Mucosa of rectum (tissue), 2 donors: Measurements from ENCODE around the gene RFESD.
A peak's percentile ranks its signal among the peaks of the same experiment; 100 is the strongest.

Experiments
- H3K27ac ChIP-seq, 2 donors: one replicate each; pipeline ENCODE4 v1.7.0; 2013; ENCODE audit warnings: inconsistent platforms in 2 of 2, low read depth in 2 of 2, low read length in 2 of 2
- H3K27me3 ChIP-seq, 2 donors: one replicate each; pipeline ENCODE4 v1.7.0; 2013; ENCODE audit warnings: low read length in 2 of 2; ENCODE audit not compliant: control insufficient read depth in 2 of 2, insufficient read depth in 2 of 2
- H3K36me3 ChIP-seq, 2 donors: one replicate each; pipeline ENCODE4 v1.7.0; 2013; ENCODE audit warnings: low read length in 2 of 2; ENCODE audit not compliant: control insufficient read depth in 2 of 2, insufficient read depth in 2 of 2
- H3K4me1 ChIP-seq, 2 donors: one replicate each; pipeline ENCODE4 v1.7.0; 2013; ENCODE audit warnings: low read length in 2 of 2, mild to moderate bottlenecking in 1 of 2; ENCODE audit not compliant: control insufficient read depth in 2 of 2, insufficient read depth in 2 of 2
- H3K4me3 ChIP-seq, 2 donors: one replicate each; pipeline ENCODE4 v1.7.0; 2013; ENCODE audit warnings: low read length in 2 of 2
- H3K9ac ChIP-seq, 2 donors: one replicate each; pipeline ENCODE4 v1.7.0; 2013; ENCODE audit warnings: low read length in 2 of 2, low read depth in 1 of 2, mild to moderate bottlenecking in 1 of 2
- H3K9me3 ChIP-seq, 2 donors: one replicate each; pipeline ENCODE4 v1.7.0; 2013; ENCODE audit warnings: low read length in 2 of 2; ENCODE audit not compliant: control insufficient read depth in 2 of 2
- donor health status: healthy.
- donor health status: Normal muscosa, but diverticular disease.

Gene RFESD

DNA sequence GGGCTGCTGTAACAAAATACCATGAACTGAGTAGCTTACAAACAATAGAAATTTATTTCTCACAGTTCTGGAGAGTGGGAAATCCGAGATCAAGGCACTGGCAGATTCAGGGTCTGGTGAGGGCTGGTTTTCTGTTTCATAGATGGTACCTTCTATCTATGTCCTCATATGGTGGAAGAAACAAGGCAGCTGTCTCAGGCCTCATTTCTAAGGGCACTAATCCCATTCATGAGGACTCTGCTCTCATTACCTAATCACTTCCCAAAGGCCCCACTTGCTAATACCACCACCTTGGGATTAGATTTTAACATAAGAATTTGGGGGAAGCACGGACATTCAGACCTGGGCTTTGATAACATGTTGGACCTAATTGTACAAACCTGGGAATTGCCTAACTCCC, 13.5 kb downstream of the RFESD start:
- Histone ChIP-seq H3K36me3 (no peaks in the 10 kb centered on the region), H3K27me3 (no peaks in the 10 kb centered on the region), H3K9ac (no peak overlapping the region), H3K4me1 (peaks cover 0 to 4% of the 10 kb centered on the region in 2 donors), H3K27ac (no peak overlapping the region), H3K4me3 (no peak overlapping the region), H3K9me3 (no peaks in the 10 kb centered on the region)

GRCh38 chr5:95662946-95663345, 16.4 kb downstream of the RFESD start:
- Histone ChIP-seq H3K36me3 (no peaks in the 10 kb centered on the region), H3K9ac (no peak overlapping the region), H3K27ac (no peak overlapping the region), H3K4me3 (no peak overlapping the region), H3K4me1 (peaks cover 0 to 4% of the 10 kb centered on the region in 2 donors), H3K9me3 (no peaks in the 10 kb centered on the region), H3K27me3 (no peaks in the 10 kb centered on the region)

GRCh38 chr5:95664204-95664786, 17.7 kb downstream of the RFESD start:
- Histone ChIP-seq H3K27ac (no peak overlapping the region), H3K4me1 (peaks cover 0 to 4% of the 10 kb centered on the region in 2 donors), H3K4me3 (no peak overlapping the region), H3K9ac (peak overlapping the region in 1 of 2 donors; percentile 12), H3K36me3 (no peaks in the 10 kb centered on the region), H3K9me3 (no peaks in the 10 kb centered on the region), H3K27me3 (no peaks in the 10 kb centered on the region)

DNA sequence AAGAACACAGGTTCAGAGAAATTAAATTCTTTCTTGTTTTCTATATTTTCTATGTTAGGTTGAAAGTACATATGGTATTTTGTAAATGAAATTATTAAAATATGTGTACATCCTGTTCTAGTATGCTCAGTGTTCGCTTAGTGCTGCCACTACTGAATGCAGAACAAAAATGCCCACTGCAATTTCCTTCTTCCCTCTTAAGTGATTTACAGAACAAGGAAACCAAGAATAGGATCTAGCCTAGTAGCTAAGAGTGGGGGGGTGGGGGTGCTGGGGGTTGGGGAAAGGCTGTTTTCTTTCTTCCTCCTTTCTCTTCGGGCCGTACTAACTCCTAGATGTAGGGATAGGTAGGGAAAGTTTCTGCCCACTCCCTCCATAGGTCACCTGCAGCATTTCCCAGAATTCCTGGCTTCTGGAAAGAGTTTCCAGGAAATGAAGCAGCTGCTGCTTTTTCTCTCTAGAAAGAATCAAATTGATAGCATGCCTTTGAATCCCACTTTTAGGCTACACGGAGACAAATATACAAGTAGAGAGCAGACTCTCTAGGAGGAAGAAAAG, 20.6 kb downstream of the RFESD start:
- Histone ChIP-seq H3K36me3 (no peaks in the 10 kb centered on the region), H3K9me3 (no peaks in the 10 kb centered on the region), H3K27me3 (no peaks in the 10 kb centered on the region), H3K27ac (no peak overlapping the region), H3K4me3 (no peak overlapping the region), H3K9ac (no peak overlapping the region), H3K4me1 (peaks cover 0 to 4% of the 10 kb centered on the region in 2 donors)

DNA sequence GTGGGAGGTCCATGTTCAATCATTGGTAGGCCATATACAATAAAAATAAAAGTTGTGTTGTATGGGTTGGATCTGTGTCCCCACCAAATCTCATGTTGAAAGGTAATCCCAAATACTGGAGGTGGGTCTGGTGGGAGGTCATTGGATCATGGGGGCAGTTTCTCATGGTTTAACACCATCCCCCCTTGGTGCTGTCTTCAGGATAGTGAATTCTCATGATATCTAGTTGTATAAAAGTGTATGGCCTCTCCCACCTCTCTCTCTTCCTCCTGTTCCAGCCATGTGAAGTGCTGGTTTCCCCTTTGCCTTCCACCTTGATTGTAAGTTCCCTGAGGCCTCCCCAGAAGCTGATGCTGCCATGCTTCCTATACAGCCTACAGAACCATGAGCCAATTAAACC, 21.1 kb downstream of the RFESD start:
- Histone ChIP-seq H3K27me3 (no peaks in the 10 kb centered on the region), H3K9ac (no peak overlapping the region), H3K27ac (no peak overlapping the region), H3K9me3 (no peaks in the 10 kb centered on the region), H3K4me3 (no peak overlapping the region), H3K4me1 (peaks cover 0 to 4% of the 10 kb centered on the region in 2 donors), H3K36me3 (no peaks in the 10 kb centered on the region)

DNA sequence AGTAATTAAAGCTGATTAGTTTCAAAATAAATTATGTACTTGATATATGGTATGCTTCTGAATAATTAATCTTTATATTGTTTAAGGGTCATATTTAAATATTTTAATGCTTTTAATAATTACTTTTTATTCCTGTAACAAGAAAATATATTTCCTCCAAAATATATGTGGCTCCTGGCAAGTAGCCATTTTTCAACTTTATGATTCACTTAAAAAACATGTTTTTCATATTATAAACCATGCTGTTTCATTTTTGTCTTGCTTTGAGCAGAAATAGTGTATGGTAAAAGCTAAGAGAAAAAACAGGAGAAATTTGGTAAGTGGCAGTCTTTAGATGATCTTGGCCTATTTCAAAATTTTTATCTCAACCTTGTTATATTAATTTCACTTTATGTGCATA, 21.6 kb downstream of the RFESD start:
- H3K27ac ChIP-seq = no peak overlapping the region

GRCh38 chr5:95668728-95669127, 22.2 kb downstream of the RFESD start:
- Histone ChIP-seq H3K4me1 (peaks cover 0 to 4% of the 10 kb centered on the region in 2 donors), H3K4me3 (no peak overlapping the region), H3K9me3 (no peaks in the 10 kb centered on the region), H3K36me3 (no peaks in the 10 kb centered on the region), H3K9ac (no peak overlapping the region), H3K27me3 (no peaks in the 10 kb centered on the region), H3K27ac (peak overlapping the region in 1 of 2 donors; percentile 3)

More for the DNA sequence above, 21.6 kb downstream of the RFESD start:
- Histone ChIP-seq H3K27me3 (no peaks in the 10 kb centered on the region), H3K9ac (no peak overlapping the region), H3K4me1 (peaks cover 0 to 4% of the 10 kb centered on the region in 2 donors), H3K4me3 (no peak overlapping the region), H3K36me3 (no peaks in the 10 kb centered on the region), H3K9me3 (no peaks in the 10 kb centered on the region)

DNA sequence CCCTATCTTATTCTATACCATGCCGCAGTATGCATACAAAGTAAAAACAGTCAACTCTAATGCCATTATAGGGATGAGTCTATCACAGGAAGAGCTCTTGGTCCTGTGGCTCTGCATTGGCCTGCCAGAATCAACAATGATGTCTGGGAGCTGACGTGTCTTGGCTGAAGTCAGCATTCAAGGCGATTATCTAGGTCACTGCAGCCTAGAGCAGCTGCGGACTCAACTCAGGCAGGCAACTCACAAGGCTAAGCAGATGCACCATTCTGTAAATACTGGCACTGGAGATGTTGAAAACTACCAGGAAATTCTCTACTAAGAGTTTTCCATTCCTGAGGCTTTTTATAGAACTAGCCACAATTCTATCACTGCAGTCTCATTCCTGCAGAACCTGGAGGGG, 23.0 kb downstream of the RFESD start:
- H3K9me3 ChIP-seq = no peaks in the 10 kb centered on the region
- no peak overlapping the region for H3K9ac ChIP-seq
- peak overlapping the region; percentile 3 to 60 for H3K27ac ChIP-seq
- no peak overlapping the region for H3K4me3 ChIP-seq
- no peaks in the 10 kb centered on the region for H3K27me3 ChIP-seq
- H3K4me1 ChIP-seq = no peaks in the 10 kb centered on the region
- no peaks in the 10 kb centered on the region for H3K36me3 ChIP-seq

DNA sequence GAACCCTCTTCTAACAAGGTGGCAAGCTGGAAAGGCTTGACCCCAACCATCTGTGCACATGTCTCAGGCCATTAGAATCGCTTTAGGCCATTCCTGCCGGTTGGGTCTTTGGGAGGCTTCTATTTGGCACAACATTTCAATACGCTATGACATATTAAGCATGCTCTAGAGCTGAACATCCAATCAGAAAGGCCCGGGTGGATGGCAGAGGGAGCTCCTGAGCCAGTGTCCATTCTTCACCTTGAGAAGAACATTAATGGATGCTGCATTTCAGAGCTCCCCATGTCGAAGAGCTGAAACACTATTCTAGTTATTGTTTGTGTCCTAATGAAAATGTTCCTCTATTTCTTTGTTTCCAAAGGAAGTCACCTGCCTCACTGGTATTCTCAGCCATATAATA, 23.4 kb downstream of the RFESD start:
- Histone ChIP-seq H3K9ac (no peak overlapping the region), H3K4me3 (no peak overlapping the region), H3K27ac (peak overlapping the region in 1 of 2 donors; percentile 34)

GRCh38 chr5:95670568-95670967, 24.0 kb downstream of the RFESD start:
- H3K4me1 ChIP-seq = no peaks in the 10 kb centered on the region
- no peaks in the 10 kb centered on the region for H3K27me3 ChIP-seq
- H3K9ac ChIP-seq = no peak overlapping the region
- H3K36me3 ChIP-seq = no peaks in the 10 kb centered on the region
- H3K9me3 ChIP-seq = no peaks in the 10 kb centered on the region
- no peak overlapping the region for H3K4me3 ChIP-seq
- no peak overlapping the region for H3K27ac ChIP-seq

More for the DNA sequence above, 23.4 kb downstream of the RFESD start:
- H3K9me3 ChIP-seq = no peaks in the 10 kb centered on the region
- no peaks in the 10 kb centered on the region for H3K27me3 ChIP-seq
- H3K4me1 ChIP-seq = no peaks in the 10 kb centered on the region
- H3K36me3 ChIP-seq = no peaks in the 10 kb centered on the region
